Caco-2 (cell line): Measurements from ENCODE around the gene TENM4. TPM values are rescaled to one million over a fixed set of nuclear protein-coding genes. Genes with fewer than 3 reads are reported as not detected.

Experiments used
- BruUV-seq: library from RNA; stranded (reverse); fragments of 400-500 nt; replicated peaks from 2 replicates; lab custom pipeline; 2021; lab: Mats Ljungman, UMichigan
- CTCF ChIA-PET: fragments of 300-600 bp; sonication (Branson Sonifier 250); formaldehyde crosslinking; loops from one replicate; lab custom pipeline; 2022; ENCODE audit warnings: antibody characterized with exemption; lab: Charles Lee
- POLR2A ChIA-PET: fragments of 300-600 bp; sonication (Branson Sonifier 250); formaldehyde crosslinking; loops from one replicate; lab custom pipeline; 2022; ENCODE audit warnings: antibody characterized with exemption; lab: Charles Lee
- DNase-seq, 2 experiments: peaks; one replicate each; pipeline versions ENCODE4 v3.0.0 to v3.0.0-alpha.2; 2020 to 2022
- H3K27me3 ChIP-seq: replicated peaks from 2 replicates; pipeline ENCODE4 v1.6.0; 2011; ENCODE audit warnings: low read length; ENCODE audit not compliant: control insufficient read depth, insufficient read depth
- H3K36me3 ChIP-seq: 2 replicates; pipeline ENCODE4 v1.5.1; 2011; ENCODE audit warnings: low read length; ENCODE audit not compliant: control insufficient read depth, insufficient read depth
- H3K4me1 ChIP-seq: fragments of 250-450 bp; sonication (Bioruptor Pico); 2 replicates; pipeline ENCODE4 v1.5.1; 2020; ENCODE audit warnings: mild to moderate bottlenecking
- H3K4me3 ChIP-seq: 2 replicates; pipeline ENCODE4 v1.5.1; 2011; ENCODE audit warnings: low read depth, mild to moderate bottlenecking, control low read depth, low read length
- H3K9me3 ChIP-seq: fragments of 250-450 bp; sonication (Bioruptor Pico); 2 replicates; pipeline ENCODE4 v1.5.1; 2020; ENCODE audit warnings: mild to moderate bottlenecking, moderate library complexity
- H3K27ac Mint-ChIP-seq: one replicate; pipeline ENCODE4 v1.8.0; 2022; ENCODE audit warnings: mixed read lengths; ENCODE audit not compliant: unreplicated experiment
- H3K27me3 Mint-ChIP-seq: one replicate; pipeline ENCODE4 v1.8.0; 2022; ENCODE audit warnings: mixed read lengths; ENCODE audit not compliant: insufficient read depth, unreplicated experiment
- H3K36me3 Mint-ChIP-seq: one replicate; pipeline ENCODE4 v1.8.0; 2022; ENCODE audit warnings: mild to moderate bottlenecking, mixed read lengths; ENCODE audit not compliant: insufficient read depth, unreplicated experiment
- H3K4me1 Mint-ChIP-seq: one replicate; pipeline ENCODE4 v1.8.0; 2022; ENCODE audit warnings: low read depth, mixed read lengths; ENCODE audit not compliant: unreplicated experiment
- H3K4me3 Mint-ChIP-seq: one replicate; pipeline ENCODE4 v1.8.0; 2022; ENCODE audit warnings: mild to moderate bottlenecking, moderate library complexity, mixed read lengths; ENCODE audit not compliant: unreplicated experiment
- H3K9me3 Mint-ChIP-seq: one replicate; pipeline ENCODE4 v1.8.0; 2022; ENCODE audit warnings: mixed read lengths; ENCODE audit not compliant: unreplicated experiment
- intact Hi-C: fragments of 100-400 bp; cut with micrococcal nuclease; formaldehyde crosslinking; loops from one replicate; pipeline ENCODE4 v1.10.0; 2022; ENCODE audit not compliant: unreplicated experiment
- total RNA-seq: library from RNA; stranded (reverse); gene quantifications from 2 replicates; pipeline ENCODE4 v1.2.3, GENCODE V29; 2022
- TF ChIP-seq, protein P1 (sequence below), 2 experiments: fragments of 200-600 bp in 1 of 2; IDR thresholded peaks; 1 replicate in 1 of 2; 2 replicates in 1 of 2; pipeline versions ENCODE4 v1.5.1 to v1.8.0; 2011 to 2022; ENCODE audit warnings: antibody characterized with exemption in 1 of 2, control low read depth in 1 of 2, inconsistent platforms in 1 of 2, low read depth in 1 of 2, low read length in 1 of 2, mild to moderate bottlenecking in 1 of 2, moderate library complexity in 1 of 2; ENCODE audit not compliant: insufficient read depth in 1 of 2, severe bottlenecking in 1 of 2, unreplicated experiment in 1 of 2

Gene TENM4
- total RNA-seq, 1 experiment from 2014 or later, result 1.1 TPM

DNA sequence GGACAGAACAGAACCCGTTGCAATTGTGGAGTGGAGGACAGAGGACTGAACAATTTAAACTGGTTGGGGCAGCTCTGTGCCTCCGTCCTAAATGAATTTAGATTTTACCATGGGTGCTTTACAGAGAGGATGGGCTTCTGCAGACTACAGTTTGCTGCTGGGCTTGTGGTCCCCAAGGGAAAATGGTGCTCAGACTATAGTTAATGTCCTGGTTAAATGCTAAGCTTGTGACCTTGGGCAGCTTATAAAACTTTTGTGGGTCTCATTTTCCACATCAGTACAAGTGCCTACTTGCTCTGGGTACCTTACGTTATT, 511.0 kb downstream of the TENM4 start:
- Mint-ChIP-seq H3K36me3 (no peaks in the 10 kb centered on the region), H3K27ac (no peak overlapping the region), H3K27me3 (peaks cover 26% of the 10 kb centered on the region), H3K4me1 (no peaks in the 10 kb centered on the region), H3K4me3 (no peak overlapping the region), H3K9me3 (no peaks in the 10 kb centered on the region)
- Histone ChIP-seq H3K27me3 (no peaks in the 10 kb centered on the region; the same call in 1 of the 2 replicates), H3K4me3 (no peak overlapping the region), H3K36me3 (no peaks in the 10 kb centered on the region), H3K4me1 (no peaks in the 10 kb centered on the region), H3K9me3 (no peaks in the 10 kb centered on the region)
- no peak for DNase-seq
- intact Hi-C loops, result no loop called here
- CTCF ChIA-PET, result interaction anchor here (0.9 kb wide), 1 partner anchor 31 kb away, joined by 3 read pairs; no protein-coding TSS in a partner anchor
- TF ChIP-seq, protein P1, sequence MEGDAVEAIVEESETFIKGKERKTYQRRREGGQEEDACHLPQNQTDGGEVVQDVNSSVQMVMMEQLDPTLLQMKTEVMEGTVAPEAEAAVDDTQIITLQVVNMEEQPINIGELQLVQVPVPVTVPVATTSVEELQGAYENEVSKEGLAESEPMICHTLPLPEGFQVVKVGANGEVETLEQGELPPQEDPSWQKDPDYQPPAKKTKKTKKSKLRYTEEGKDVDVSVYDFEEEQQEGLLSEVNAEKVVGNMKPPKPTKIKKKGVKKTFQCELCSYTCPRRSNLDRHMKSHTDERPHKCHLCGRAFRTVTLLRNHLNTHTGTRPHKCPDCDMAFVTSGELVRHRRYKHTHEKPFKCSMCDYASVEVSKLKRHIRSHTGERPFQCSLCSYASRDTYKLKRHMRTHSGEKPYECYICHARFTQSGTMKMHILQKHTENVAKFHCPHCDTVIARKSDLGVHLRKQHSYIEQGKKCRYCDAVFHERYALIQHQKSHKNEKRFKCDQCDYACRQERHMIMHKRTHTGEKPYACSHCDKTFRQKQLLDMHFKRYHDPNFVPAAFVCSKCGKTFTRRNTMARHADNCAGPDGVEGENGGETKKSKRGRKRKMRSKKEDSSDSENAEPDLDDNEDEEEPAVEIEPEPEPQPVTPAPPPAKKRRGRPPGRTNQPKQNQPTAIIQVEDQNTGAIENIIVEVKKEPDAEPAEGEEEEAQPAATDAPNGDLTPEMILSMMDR (IDR thresholded peaks at IDR 0.05; ENCODE audit: insufficient read depth in 1 of 2, low read depth in 1 of 2, low read length in 1 of 2, severe bottlenecking in 1 of 2, unreplicated experiment in 1 of 2), result no peak
- POLR2A ChIA-PET, result no interaction called here
- BruUV-seq, result no TSS peak

- Mint-ChIP-seq H3K36me3 (no peaks in the 10 kb centered on the region), H3K27me3 (peaks cover 27% of the 10 kb centered on the region), H3K4me1 (no peaks in the 10 kb centered on the region), H3K4me3 (no peak overlapping the region), H3K27ac (no peak overlapping the region), H3K9me3 (no peaks in the 10 kb centered on the region)
- TF ChIP-seq, protein P1 (IDR thresholded peaks at IDR 0.05; ENCODE audit: insufficient read depth in 1 of 2, low read depth in 1 of 2, low read length in 1 of 2, severe bottlenecking in 1 of 2, unreplicated experiment in 1 of 2), result no peak
- ChIA-PET POLR2A (no interaction called here), CTCF (interaction anchor here (0.9 kb wide), 1 partner anchor 32 kb away, joined by 3 read pairs; no protein-coding TSS in a partner anchor)
- Histone ChIP-seq H3K36me3 (no peaks in the 10 kb centered on the region), H3K27me3 (no peaks in the 10 kb centered on the region; the same call in 1 of the 2 replicates), H3K9me3 (no peaks in the 10 kb centered on the region), H3K4me1 (no peaks in the 10 kb centered on the region), H3K4me3 (no peak overlapping the region)
- DNase-seq, result no peak
- intact Hi-C loops, result no loop called here
- BruUV-seq, result no TSS peak
Measured at GRCh38 chr11:78929207-78929905, 511.5 kb downstream of the TENM4 start.

- no peaks in the 10 kb centered on the region; the same call in 1 of the 2 replicates for H3K27me3 ChIP-seq
- BruUV-seq, result no TSS peak
- POLR2A ChIA-PET, result no interaction called here
- no peaks in the 10 kb centered on the region for H3K36me3 ChIP-seq
- CTCF ChIA-PET, result interaction anchor here (1.4 kb wide), 1 partner anchor 282 kb away, joined by 3 read pairs; no protein-coding TSS in a partner anchor
- intact Hi-C loops, result no loop called here
- no peaks in the 10 kb centered on the region for H3K9me3 ChIP-seq
- H3K9me3 Mint-ChIP-seq, result no peaks in the 10 kb centered on the region
- no peaks in the 10 kb centered on the region for H3K4me1 ChIP-seq
- no peak for DNase-seq
- H3K27me3 Mint-ChIP-seq, result peaks cover 27% of the 10 kb centered on the region
- H3K36me3 Mint-ChIP-seq, result no peaks in the 10 kb centered on the region
- TF ChIP-seq, protein P1 (IDR thresholded peaks at IDR 0.05; ENCODE audit: insufficient read depth in 1 of 2, low read depth in 1 of 2, low read length in 1 of 2, severe bottlenecking in 1 of 2, unreplicated experiment in 1 of 2), result no peak
- H3K4me3 Mint-ChIP-seq, result no peak overlapping the region
- no peaks in the 10 kb centered on the region for H3K4me1 Mint-ChIP-seq
- H3K27ac Mint-ChIP-seq, result no peak overlapping the region
- H3K4me3 ChIP-seq, result no peak overlapping the region
Measured at GRCh38 chr11:78927511-78927910, 513.3 kb downstream of the TENM4 start.
